Left hindlimb (tissue), 1 donor: ENCODE measurements around the gene HHLA2.
"Not testable (repeated sequence)": the region's sequence is repeated elsewhere in the genome, so short reads cannot be mapped to it uniquely, and the experiment has no call there.

ENCODE experiments used
- DNase-seq: peaks from one replicate; pipeline ENCODE4 v3.0.0-alpha.2; 2018

The HHLA2 gene

GRCh38 chr3:108343491-108343890 lies 47.1 kb downstream of the HHLA2 start:
- no peak for DNase-seq

DNA sequence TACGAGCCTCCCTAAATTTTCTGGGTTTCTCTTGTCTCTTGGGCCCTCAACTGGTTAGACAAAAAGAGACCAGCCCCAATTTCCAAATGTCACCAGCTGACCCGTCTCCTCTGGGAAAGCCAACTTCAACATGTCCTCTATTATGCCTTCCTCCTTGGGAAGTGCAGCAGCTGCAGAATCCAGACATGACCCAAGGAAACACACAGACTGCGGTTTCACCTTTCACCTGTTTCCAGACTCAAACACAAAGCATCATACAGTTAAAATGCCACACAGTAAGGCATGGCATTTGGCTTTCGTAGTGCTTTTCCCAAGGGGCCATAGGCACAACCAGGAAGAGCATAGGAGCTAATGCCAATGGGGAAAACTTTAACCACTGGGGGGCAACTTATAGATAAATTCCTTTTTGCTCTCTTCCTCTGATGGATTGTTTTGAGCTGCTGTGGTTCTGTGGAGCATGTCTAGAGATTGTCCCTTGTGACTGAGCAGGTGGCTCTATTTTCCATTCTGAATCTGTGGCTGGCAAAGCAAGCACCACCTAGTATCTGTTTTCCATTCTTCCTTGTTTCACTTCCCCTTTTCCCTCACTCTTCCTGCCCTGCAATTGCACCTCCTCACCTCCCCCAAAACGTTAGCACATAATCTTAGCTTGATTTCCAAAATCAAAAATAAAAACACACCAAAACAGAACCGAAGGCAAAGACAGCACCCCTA lies 49.3 kb downstream of the HHLA2 start:
- DNase-seq = no peak

GRCh38 chr3:108346301-108347227 lies 50.2 kb downstream of the HHLA2 start:
- DNase-seq = no peak

- no peak for DNase-seq
Measured at GRCh38 chr3:108352176-108352575, 55.8 kb downstream of the HHLA2 start.

DNA sequence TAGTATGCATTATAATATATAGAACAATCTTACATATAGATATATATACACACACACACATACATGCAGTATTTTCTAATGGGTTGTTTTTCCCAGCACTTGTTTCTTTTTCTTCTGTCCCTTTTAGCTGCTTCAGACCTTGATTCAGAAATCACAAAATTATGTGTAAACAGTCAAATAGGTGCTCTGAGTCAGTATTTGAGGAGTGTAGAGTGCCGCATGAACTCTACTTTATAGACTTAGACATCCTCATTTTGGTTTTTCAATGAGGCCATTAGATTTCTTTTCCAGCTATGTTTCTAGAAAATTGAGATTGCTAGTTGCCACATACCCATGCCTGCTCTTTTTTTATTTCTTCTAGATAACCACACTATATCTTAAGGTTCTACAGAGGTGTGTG lies 58.2 kb downstream of the HHLA2 start:
- DNase-seq = no peak

- no peak for DNase-seq
Measured at GRCh38 chr3:108357042-108357441, 60.7 kb downstream of the HHLA2 start.

DNA sequence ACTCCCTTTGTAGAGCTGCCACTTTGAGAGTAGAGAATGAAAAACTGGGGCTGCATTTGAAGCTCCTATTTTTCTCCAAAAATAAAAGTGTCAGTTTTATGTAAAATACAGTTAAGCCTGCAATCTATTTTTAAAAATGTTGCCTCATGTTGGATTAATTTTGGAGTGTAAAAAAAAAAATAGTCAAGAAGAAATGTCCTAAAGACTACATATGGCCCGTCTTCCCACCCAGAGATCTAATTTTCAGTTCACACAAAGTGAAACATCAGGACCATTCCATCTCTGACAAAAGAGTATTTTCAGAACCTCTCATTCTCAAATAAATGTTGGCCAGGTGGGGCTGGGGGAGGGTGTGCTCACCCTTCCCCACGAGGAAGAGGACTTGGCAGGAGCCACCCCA lies 62.7 kb downstream of the HHLA2 start:
- DNase-seq = no peak

DNA sequence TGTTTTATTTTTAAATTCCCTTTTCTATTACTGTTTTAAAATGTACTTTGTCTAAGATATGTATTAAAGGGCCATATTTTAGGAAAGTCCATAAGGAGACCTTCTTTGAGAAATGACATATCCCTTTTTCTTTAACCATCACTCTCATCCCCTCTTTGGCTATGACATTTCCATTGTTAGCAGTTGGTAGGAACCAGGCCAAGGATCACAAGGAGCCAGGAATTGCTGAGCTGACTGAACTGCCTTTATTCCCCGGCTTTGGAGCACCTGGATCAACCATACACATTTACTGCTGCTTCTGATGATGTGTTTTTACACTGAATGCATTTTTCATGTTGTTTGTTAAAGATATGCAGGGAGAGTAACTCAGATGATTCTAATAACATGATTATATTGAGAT lies 79.7 kb downstream of the HHLA2 start:
- DNase-seq = no peak

GRCh38 chr3:108377384-108377783 lies 81.0 kb downstream of the HHLA2 start:
- no peak for DNase-seq

DNA sequence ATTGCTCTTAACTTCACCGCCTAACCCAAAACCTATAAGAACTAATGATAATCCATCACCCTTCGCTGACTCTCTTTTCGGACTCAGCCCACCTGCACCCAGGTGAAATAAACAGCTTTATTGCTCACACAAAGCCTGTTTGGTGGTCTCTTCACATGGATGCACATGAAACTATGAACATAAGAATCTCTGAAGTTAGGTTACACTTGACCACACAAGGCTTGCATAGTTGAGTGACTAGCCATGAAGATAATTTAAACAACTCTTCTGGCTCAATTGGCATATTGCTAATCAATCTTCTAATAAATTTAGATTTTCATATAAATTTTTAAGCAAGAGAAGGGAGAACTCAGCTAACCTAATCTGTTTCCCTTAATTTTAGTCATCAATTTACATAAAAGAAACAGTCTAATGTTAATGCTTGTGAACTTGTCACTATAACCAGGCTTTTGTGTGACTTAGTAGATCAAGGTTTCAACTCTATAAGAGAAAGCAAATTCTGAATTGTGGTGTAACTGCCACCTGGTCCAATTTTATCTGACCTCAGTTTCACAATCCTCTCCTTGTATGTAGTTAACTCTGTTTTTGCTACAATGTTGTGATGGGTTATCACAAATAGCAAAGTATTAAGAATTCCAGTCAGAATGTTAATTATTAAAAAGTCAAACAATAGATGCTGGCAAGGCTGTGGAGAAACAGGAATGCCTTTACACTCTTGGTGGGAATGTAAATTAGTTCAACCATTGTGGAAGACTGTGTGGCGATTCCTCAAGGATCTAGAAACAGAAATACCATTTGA lies 82.0 kb downstream of the HHLA2 start:
- no peak for DNase-seq

GRCh38 chr3:108378952-108379342 lies 82.6 kb downstream of the HHLA2 start:
- not testable (repeated sequence) for DNase-seq

DNA sequence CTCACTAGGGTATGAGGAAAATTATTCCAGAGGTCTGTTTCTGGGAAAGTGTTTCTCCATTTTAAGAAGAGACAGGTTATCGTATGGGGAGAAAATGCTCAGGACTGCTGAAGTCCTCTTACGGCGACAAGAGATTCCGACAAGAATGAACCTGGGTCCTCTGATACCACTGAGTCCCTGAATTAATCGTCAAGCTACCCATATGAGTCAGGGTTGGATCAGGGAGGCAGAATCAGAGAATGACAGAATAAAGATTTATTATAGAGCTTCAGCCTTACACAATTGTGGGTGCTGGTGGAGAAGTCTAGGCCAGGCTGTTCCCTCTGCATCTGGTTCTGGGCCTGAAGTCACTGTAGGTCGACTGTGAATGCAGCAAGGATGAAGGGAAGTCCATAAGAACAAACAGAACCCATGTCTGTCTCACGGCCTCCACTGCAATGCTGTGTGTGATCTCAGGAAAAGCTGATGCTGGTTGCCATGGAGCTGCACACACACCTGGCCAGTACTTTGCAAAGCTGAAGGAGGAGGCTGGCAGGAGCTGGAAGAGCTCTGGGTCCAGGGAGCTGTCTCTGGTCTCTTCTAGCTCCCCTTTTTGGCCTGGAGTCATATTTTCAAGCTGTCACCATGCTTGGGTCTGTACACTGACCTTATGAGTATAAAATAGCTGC lies 83.9 kb downstream of the HHLA2 start:
- DNase-seq = no peak

- no peak for DNase-seq
Measured at GRCh38 chr3:108381529-108382140, 85.3 kb downstream of the HHLA2 start.

- DNase-seq = no peak
Measured at GRCh38 chr3:108383306-108383705, 87.0 kb downstream of the HHLA2 start.

DNA sequence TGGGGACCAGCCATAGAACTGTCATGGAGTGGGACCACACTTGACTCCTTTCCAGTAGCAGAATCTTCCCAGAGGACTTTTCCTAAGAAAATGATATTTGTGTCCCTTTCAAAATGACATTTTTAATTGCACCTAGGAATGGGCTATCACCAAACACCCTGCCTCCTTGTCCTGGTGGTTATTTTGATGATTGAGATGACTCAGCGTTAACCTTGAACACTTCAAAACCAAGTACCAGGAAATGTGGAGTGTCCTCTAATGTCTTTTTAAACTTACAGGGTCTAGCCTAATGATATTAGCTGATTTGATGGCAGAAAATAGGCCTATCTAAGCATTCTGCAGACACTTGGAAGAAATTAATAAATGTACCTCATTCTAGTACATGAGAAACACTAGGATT lies 90.7 kb downstream of the HHLA2 start:
- DNase-seq = no peak

GRCh38 chr3:108388136-108389132 lies 92.1 kb downstream of the HHLA2 start:
- DNase-seq = no peak

DNA sequence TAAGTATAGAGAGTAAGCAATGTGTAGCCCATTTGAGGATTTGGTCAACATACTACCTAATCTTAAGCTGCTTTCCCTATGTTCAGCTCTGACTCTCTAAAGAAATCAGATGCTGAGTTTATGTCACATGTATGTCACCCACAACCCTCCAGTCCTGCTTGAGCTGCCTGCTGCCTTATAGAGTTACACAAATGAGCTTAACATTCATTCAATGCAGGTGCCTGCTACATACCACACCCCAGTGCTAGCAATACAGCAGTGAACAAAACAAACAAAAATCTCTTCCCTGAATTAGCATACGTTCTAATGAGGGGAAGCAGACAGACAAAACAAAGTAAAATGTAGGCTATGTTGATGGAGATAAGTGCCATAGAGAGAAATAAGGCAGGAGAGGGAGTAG lies 93.0 kb downstream of the HHLA2 start:
- DNase-seq = no peak

GRCh38 chr3:108391917-108392593 lies 95.7 kb downstream of the HHLA2 start:
- no peak for DNase-seq

DNA sequence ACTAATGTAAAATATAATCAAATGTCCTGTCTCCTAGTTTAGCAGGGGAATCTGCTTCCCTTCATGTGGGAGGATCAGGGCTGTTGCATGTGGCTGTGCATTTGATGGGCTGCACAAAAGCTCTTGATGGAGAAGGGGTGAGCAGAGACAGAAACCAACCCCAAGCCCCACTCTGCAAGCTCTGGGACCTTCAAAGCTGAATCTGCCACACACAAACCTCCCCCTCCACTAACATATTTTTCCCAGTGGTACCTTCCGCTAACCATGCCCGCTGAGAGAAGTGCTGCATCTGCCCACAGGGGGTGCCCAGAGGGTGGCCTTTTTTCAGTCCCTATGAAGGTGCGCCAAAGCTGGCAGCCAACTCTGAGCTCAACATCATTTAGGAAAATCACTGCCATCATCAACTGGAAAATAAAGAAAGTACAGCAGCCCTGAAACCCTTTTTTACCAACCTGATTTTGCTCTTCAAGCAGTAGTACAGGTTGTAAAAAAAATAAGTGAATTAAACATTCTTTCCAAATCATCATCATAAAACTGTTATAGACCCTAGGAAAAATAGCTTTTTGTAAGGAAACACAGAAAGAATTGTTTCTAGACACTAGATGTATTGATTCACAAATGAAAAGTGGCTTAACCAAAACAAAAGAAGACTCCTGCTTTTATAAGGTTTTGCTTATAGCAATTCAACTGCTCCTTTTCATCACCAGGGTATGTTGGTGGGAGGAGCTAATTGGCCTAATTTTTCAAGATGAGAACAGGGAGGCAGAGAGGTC lies 97.0 kb downstream of the HHLA2 start:
- DNase-seq = no peak

DNA sequence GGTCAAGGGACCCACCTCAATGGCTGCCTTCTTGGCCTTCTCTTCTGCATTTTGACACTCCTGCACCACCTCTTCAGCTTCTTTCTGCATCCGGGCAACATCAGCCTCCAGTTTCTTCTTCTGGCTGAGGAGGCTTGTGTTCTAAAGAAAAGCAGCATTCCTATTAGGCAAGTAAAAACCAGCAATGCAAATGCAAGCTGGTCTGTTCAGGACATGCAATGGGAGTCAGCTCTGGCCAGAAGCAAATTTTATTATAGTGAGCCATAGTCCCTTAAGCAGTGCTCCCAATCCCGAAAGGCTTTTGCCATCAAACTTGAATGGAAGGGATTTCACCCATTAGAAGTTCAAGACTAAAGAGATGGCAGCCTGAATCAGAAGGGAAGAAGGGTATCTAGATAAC lies 97.7 kb downstream of the HHLA2 start:
- no peak for DNase-seq
